GM12864 (cell line): ENCODE measurements around the gene SLC22A23.
A peak's percentile ranks its signal among the peaks of the same experiment; 100 is the strongest.

ENCODE experiments used
- DNase-seq: peaks from one replicate; pipeline ENCODE4 v3.0.0-alpha.2; 2011; ENCODE audit warnings: low read depth
- H3K4me3 ChIP-seq: 2 replicates; pipeline ENCODE4 v1.5.1; 2011; ENCODE audit warnings: mild to moderate bottlenecking, low read depth, low read length, control low read depth
- TF ChIP-seq, protein P1 (sequence below): IDR thresholded peaks from 2 replicates; pipeline ENCODE4 v1.5.1; 2011; ENCODE audit warnings: low read depth, mild to moderate bottlenecking, moderate library complexity, low read length, control low read depth, inconsistent platforms; ENCODE audit errors: missing control alignments

Gene SLC22A23

DNA sequence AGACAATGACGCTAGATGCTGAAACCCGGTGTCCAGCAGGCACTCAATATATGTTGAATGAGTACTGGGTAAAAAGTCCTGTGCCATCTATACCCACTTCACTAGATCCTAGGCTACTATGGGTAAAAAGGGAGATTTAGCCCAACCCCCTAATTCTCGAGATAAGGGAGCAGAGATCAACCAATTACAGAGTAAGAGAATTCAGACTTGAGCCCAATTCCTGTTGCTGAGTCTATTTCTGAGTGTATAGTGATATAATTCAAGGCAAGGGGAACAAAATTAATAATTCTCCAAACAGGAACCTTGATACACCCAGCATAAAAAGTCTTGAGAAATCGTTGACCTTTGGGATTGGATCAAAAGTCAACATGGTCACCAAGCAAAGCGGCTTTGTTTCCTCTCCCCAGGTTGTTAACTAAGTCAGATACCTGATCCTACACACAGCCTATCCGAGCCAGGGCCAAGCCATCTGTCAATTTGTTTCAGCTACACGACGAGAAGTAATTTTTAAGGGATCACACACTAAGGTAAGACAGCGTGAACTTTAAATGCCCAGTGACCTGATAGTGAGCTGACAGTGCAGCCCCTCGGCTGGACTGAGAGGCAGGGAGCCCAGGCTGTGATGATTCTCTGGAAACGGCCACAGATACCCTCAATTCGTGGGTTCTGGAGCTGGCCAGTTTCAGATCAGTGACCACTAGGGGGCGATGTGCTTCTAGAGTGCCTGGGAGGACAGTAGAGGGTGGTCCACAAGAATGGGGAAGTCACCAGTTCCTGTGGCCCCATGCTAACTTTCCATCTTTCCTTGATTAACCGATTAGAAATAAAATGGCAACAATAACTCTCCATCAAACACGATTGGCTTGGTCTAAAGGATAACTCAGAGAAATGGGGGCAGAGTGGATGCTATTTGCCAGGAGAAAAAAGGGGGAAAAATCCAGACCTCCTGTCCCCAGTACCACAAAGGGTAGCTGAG lies 46.2 kb downstream of the SLC22A23 start:
- H3K4me3 ChIP-seq, result no peak overlapping the region
- TF ChIP-seq, protein P1, sequence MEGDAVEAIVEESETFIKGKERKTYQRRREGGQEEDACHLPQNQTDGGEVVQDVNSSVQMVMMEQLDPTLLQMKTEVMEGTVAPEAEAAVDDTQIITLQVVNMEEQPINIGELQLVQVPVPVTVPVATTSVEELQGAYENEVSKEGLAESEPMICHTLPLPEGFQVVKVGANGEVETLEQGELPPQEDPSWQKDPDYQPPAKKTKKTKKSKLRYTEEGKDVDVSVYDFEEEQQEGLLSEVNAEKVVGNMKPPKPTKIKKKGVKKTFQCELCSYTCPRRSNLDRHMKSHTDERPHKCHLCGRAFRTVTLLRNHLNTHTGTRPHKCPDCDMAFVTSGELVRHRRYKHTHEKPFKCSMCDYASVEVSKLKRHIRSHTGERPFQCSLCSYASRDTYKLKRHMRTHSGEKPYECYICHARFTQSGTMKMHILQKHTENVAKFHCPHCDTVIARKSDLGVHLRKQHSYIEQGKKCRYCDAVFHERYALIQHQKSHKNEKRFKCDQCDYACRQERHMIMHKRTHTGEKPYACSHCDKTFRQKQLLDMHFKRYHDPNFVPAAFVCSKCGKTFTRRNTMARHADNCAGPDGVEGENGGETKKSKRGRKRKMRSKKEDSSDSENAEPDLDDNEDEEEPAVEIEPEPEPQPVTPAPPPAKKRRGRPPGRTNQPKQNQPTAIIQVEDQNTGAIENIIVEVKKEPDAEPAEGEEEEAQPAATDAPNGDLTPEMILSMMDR, result peak; percentile 79
- peak; percentile 19 for DNase-seq

- DNase-seq, result no peak
- no peak overlapping the region for H3K4me3 ChIP-seq
- TF ChIP-seq, protein P1, result no peak
Observed at GRCh38 chr6:3409699-3410384, 47.0 kb downstream of the SLC22A23 start.

GRCh38 chr6:3408665-3409064 lies 48.2 kb downstream of the SLC22A23 start:
- no peak overlapping the region for H3K4me3 ChIP-seq
- TF ChIP-seq, protein P1, result no peak

GRCh38 chr6:3407840-3408239 lies 49.0 kb downstream of the SLC22A23 start:
- TF ChIP-seq, protein P1, result no peak
- H3K4me3 ChIP-seq, result no peak overlapping the region
- no peak for DNase-seq

More at GRCh38 chr6:3408665-3409064, 48.2 kb downstream of the SLC22A23 start:
- DNase-seq, result no peak

- no peak for DNase-seq
- H3K4me3 ChIP-seq, result no peak overlapping the region
- TF ChIP-seq, protein P1, result no peak
Observed at GRCh38 chr6:3406891-3407809, 49.7 kb downstream of the SLC22A23 start.

GRCh38 chr6:3406362-3406821 lies 50.5 kb downstream of the SLC22A23 start:
- TF ChIP-seq, protein P1, result no peak
- no peak overlapping the region for H3K4me3 ChIP-seq
- DNase-seq, result no peak
